A673 (cell line): ENCODE measurements around the gene GADD45GIP1.

Experiments
- EZH2 ChIP-seq: fragments of 200-600 bp; sonication (generic); IDR thresholded peaks from 2 replicates; pipeline ENCODE4 v1.6.1; 2017; ENCODE audit warnings: borderline replicate concordance, low read depth, mild to moderate bottlenecking, mixed read lengths, antibody characterized with exemption, low read length; ENCODE audit not compliant: poor library complexity, severe bottlenecking
- TF ChIP-seq, protein P1 (sequence below): fragments of 300-800, 200-600 bp; sonication (generic); conservative IDR thresholded peaks from 2 replicates; pipeline ENCODE4 v1.5.1; 2017; ENCODE audit warnings: low read depth, mild to moderate bottlenecking, antibody characterized with exemption, low read length, moderate library complexity, mixed read lengths

DNA sequence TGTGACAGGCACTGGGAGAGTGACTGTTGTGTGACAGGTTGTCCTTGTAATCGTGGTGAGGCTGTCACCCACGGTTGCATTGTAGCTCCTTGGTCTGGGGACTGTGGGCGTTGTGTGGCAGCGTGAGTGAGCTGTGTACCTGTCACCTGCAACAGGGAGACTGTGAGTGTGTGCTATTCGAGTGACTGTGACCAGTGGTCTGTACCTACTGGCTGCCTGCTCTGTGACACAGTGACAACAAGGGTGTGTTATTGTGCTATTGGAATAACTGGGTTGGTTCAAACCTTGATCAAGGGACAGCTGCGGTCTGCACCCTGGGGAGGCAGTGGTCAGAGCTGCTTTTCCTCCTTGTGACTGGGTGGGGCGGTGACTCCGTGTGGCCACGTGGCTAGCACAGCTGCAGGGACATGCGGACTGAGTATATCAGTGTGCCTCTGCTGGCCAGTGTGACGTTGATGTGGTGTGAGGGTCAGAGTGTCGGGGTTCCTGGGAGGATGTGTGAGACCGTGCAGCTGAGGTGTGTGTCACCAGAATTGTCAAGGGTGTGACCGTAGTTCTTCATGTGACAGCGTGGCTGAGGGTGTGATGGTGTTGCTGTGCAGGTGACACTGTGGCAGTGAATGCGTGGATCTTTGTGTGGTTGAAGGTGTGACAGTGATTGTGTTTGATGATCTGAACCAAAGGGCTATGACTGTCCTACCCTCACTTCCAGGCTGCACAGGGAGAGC, 28.2 kb upstream of the GADD45GIP1 start:
- TF ChIP-seq, protein P1, sequence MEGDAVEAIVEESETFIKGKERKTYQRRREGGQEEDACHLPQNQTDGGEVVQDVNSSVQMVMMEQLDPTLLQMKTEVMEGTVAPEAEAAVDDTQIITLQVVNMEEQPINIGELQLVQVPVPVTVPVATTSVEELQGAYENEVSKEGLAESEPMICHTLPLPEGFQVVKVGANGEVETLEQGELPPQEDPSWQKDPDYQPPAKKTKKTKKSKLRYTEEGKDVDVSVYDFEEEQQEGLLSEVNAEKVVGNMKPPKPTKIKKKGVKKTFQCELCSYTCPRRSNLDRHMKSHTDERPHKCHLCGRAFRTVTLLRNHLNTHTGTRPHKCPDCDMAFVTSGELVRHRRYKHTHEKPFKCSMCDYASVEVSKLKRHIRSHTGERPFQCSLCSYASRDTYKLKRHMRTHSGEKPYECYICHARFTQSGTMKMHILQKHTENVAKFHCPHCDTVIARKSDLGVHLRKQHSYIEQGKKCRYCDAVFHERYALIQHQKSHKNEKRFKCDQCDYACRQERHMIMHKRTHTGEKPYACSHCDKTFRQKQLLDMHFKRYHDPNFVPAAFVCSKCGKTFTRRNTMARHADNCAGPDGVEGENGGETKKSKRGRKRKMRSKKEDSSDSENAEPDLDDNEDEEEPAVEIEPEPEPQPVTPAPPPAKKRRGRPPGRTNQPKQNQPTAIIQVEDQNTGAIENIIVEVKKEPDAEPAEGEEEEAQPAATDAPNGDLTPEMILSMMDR, result no peak
- TF ChIP-seq EZH2, result no peak
